ENCODE results near the gene TNFRSF1B. TPM values are rescaled to one million over a fixed set of nuclear protein-coding genes. Genes with fewer than 3 reads are reported as not detected.

Gene TNFRSF1B
- total RNA-seq, 1 experiment from 2014 or later = 0.61 TPM

- TF ChIP-seq ZNF274 (IDR thresholded peaks at IDR 0.05; ENCODE audit: low read depth, low read length) = no peak
Observed at GRCh38 chr1:12166834-12167492, at the start of gene TNFRSF1B (continued).

DNA sequence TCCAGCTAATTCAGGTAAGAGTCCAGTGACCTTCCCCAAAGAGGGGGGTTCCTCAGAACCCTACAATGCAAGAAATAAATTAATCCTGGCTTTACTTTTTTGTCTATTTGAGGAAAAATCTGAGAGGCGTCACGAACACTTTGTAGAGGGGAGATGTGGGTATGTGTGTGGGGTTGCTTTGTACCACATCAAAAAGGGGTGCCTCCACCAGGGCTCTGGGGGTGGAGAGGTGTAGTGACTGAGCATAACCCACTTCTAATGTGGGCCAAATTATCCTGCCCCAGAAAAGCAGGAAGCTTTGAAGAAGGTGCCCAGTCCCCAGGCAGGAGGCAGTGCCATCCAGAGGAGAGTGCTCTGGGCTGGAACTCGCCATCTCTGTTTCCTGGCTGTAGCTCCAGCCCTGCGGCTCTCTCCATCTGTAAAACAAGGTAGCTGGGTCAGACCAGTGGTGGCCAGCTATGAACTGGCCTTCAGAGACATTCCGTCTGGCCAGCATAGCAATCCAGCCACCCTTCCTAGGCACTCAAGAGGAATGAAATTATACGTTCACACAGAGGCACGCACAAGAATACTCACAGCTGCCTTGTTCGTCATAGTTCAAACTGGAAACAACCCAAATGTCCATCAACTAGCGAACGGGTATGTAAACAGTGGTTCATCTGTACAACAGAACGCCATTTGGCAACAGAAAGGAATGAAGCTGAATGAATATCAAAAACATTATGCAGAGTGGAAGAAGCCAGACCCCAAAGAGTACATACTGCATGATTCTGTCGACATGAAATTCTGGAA is 45.4 kb upstream of the TNFRSF1B start:
- ChIA-PET POLR2A (interaction anchor here (0.6 kb wide), 1 partner anchor 212 kb away, joined by 3 read pairs; no protein-coding TSS in a partner anchor), RAD21 (ENCODE audit: low non-redundant PET in 1 of 2, low total read pairs in 2 of 2, uncharacterized antibody in 2 of 2, unreplicated experiment in 2 of 2) (no interaction called here), CTCF (no interaction called here)
- ATAC-seq = no peak
- no peaks in the 10 kb centered on the region for H3K79me2 ChIP-seq (ENCODE audit: insufficient read depth, low read length)
- DNase-seq (ENCODE audit: low read depth, low spot score) = no peak
- H3K27me3 ChIP-seq (ENCODE audit: insufficient read depth, low read length) = no peaks in the 10 kb centered on the region
- H3K9me3 ChIP-seq (ENCODE audit: control insufficient read depth in 1 of 2, insufficient read depth in 1 of 2, low read depth in 1 of 2, low read length in 2 of 2) = no peaks in the 10 kb centered on the region
- H3K36me3 ChIP-seq (ENCODE audit: control insufficient read depth in 1 of 2, insufficient read depth in 2 of 2, low read length in 2 of 2) = no peaks in the 10 kb centered on the region
- H3K4me1 ChIP-seq (ENCODE audit: control insufficient read depth in 1 of 2, insufficient read depth in 2 of 2, low read length in 2 of 2) = peaks cover 0 to 4% of the 10 kb centered on the region in 2 experiments; a peak in 1 of 4 replicates
- intact Hi-C loops (cut with micrococcal nuclease) = loop anchor here (10.0 kb wide), 1 partner anchor 533 kb away; no protein-coding TSS in a partner anchor
- TF ChIP-seq, protein P1, sequence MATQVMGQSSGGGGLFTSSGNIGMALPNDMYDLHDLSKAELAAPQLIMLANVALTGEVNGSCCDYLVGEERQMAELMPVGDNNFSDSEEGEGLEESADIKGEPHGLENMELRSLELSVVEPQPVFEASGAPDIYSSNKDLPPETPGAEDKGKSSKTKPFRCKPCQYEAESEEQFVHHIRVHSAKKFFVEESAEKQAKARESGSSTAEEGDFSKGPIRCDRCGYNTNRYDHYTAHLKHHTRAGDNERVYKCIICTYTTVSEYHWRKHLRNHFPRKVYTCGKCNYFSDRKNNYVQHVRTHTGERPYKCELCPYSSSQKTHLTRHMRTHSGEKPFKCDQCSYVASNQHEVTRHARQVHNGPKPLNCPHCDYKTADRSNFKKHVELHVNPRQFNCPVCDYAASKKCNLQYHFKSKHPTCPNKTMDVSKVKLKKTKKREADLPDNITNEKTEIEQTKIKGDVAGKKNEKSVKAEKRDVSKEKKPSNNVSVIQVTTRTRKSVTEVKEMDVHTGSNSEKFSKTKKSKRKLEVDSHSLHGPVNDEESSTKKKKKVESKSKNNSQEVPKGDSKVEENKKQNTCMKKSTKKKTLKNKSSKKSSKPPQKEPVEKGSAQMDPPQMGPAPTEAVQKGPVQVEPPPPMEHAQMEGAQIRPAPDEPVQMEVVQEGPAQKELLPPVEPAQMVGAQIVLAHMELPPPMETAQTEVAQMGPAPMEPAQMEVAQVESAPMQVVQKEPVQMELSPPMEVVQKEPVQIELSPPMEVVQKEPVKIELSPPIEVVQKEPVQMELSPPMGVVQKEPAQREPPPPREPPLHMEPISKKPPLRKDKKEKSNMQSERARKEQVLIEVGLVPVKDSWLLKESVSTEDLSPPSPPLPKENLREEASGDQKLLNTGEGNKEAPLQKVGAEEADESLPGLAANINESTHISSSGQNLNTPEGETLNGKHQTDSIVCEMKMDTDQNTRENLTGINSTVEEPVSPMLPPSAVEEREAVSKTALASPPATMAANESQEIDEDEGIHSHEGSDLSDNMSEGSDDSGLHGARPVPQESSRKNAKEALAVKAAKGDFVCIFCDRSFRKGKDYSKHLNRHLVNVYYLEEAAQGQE (IDR thresholded peaks at IDR 0.05; ENCODE audit: low read depth) = no peak
- TF ChIP-seq SRF (IDR thresholded peaks at IDR 0.05; ENCODE audit: low read depth) = no peak
- no peak for TF ChIP-seq EGR1 (IDR thresholded peaks at IDR 0.05; ENCODE audit: low read depth)
- no peak for TF ChIP-seq FOSL1 (IDR thresholded peaks at IDR 0.05; ENCODE audit: low read depth)
- TF ChIP-seq ZBTB33 (IDR thresholded peaks at IDR 0.05; ENCODE audit: extremely low read depth, insufficient replicate concordance, low read length) = no peak
- no peak for TF ChIP-seq TCF7L2 (IDR thresholded peaks at IDR 0.05; ENCODE audit: borderline replicate concordance, extremely low read depth, insufficient read depth, insufficient read length)
- no peak for TF ChIP-seq ATF3 (IDR thresholded peaks at IDR 0.05)
- BruUV-seq (replicated peaks) = no TSS peak
- H3K4me2 ChIP-seq (ENCODE audit: low read length) = no peak overlapping the region
- no peak overlapping the region for H3K27ac ChIP-seq (ENCODE audit: low read depth, low read length)
- no peak overlapping the region for H2AFZ ChIP-seq (ENCODE audit: low read depth, low read length, poor library complexity, severe bottlenecking)
- H4K20me1 ChIP-seq (ENCODE audit: insufficient read depth) = no peaks in the 10 kb centered on the region
- H3K9ac ChIP-seq (ENCODE audit: low read length) = no peak overlapping the region
- no peak overlapping the region for H3K4me3 ChIP-seq (replicated peaks in 1 of 2; ENCODE audit: low read depth in 1 of 2, low read length in 2 of 2)
- H3K9me2 ChIP-seq (ENCODE audit: insufficient read depth) = no peaks in the 10 kb centered on the region
